Activated naive CD8-positive, alpha-beta T cell treated with anti-CD3 and anti-CD28 coated beads, Interleukin-2, amount 50 U/mL, for 16 hours (primary cell): Measurements from ENCODE around the gene STPG3.

ENCODE experiments used
- DNase-seq: peaks from one replicate; pipeline ENCODE4 v3.0.0-alpha.2; 2020; ENCODE audit warnings: low read depth, low spot score

The STPG3 gene

GRCh38 chr9:137251194-137251461, at the start of gene STPG3:
Gene STPG3 (plus strand): TSS chr9:137251286. CDS start chr9:137251287, 1 bp downstream.
- no peak for DNase-seq

GRCh38 chr9:137202966-137203365, 48.1 kb upstream of the STPG3 start:
- no peak for DNase-seq

GRCh38 chr9:137204731-137205125, 46.4 kb upstream of the STPG3 start:
- no peak for DNase-seq

- peak; percentile 91 for DNase-seq
Observed at GRCh38 chr9:137205126-137206069, 45.7 kb upstream of the STPG3 start, which contains the start of the genes NDOR1 and TMEM203. Gene NDOR1 (plus strand): TSS chr9:137205700. CDS start chr9:137205778, 78 bp downstream. Gene TMEM203 (minus strand): TSS chr9:137205648. CDS start chr9:137205414, 234 bp downstream.

DNA sequence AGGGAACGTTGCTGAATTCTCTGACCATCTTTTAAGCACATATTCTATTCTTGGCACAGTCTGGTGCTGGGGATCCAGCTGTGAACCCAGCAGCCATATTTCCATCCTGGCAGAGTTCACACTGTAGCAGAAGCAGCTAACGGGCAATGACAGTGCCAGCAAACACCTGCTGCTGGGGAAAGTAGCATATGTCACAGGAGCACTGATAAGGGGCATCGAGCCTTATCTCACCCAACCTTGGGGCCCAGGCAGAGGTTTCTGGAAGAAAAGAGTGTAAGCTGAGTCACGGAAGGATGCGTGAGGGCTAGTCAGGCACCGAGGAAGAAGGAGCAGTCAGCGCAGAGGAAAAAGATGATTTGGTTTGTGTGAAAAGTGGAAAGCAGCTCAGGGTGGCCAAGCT, 44.5 kb upstream of the STPG3 start:
- DNase-seq = no peak

- no peak for DNase-seq
Observed at GRCh38 chr9:137211532-137211931, 39.6 kb upstream of the STPG3 start.

GRCh38 chr9:137212520-137212919, 38.6 kb upstream of the STPG3 start:
- DNase-seq = no peak

GRCh38 chr9:137213160-137214060, 37.7 kb upstream of the STPG3 start:
- no peak for DNase-seq

GRCh38 chr9:137214620-137215019, 36.5 kb upstream of the STPG3 start:
- DNase-seq = no peak

GRCh38 chr9:137215196-137215986, 35.7 kb upstream of the STPG3 start:
- no peak for DNase-seq

GRCh38 chr9:137216188-137216965, 34.7 kb upstream of the STPG3 start:
- DNase-seq = no peak

DNA sequence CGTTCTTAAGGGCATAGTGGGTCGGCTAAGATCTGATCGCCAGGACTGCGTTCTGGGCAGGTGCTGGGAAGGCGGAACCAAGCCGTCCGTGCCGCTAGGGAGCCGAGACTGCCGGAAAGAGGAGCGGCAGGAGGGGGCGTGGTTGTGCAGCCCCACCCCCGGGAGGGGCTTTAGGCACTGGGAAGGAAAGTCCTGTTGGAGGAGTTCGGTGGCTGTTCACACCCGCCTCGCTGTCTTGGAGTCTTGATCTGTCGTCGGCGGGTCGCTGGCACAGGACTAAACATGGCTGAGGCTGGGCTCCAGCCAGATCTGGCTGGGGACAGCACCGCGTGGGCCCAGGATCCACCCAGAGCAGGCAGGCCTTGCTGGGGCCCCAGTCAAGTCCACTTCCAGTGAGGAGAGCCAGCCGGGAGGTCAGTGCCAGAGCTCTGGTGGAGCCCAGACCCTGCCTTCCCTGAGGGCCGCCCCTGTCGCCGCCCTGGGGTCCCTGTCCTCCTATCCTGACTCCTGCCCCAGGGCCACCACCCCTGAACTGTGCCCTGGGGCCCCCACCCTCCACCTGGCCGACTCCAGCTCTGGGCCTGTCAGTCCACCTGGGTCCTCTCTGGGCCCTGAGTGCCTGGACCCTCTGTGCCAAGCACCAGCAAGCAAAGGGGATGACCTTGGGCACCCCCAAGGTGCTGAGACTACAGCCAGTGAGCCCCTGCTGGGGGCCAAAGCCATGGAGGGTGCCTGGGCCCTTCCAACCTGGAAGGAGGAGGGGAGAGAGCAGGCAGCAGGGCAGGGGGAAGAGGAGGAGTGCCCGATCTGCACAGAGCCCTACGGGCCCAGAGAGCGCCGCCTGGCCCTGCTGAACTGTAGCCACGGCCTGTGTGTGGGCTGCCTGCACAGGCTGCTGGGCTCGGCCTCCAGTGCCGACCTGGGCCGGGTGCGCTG, 33.5 kb upstream of the STPG3 start:
- DNase-seq = no peak

GRCh38 chr9:137218212-137218753, 32.8 kb upstream of the STPG3 start:
- DNase-seq = no peak

GRCh38 chr9:137218754-137219271, 32.3 kb upstream of the STPG3 start:
- DNase-seq = no peak

- DNase-seq = no peak
Observed at GRCh38 chr9:137219757-137220316, 31.2 kb upstream of the STPG3 start.

DNA sequence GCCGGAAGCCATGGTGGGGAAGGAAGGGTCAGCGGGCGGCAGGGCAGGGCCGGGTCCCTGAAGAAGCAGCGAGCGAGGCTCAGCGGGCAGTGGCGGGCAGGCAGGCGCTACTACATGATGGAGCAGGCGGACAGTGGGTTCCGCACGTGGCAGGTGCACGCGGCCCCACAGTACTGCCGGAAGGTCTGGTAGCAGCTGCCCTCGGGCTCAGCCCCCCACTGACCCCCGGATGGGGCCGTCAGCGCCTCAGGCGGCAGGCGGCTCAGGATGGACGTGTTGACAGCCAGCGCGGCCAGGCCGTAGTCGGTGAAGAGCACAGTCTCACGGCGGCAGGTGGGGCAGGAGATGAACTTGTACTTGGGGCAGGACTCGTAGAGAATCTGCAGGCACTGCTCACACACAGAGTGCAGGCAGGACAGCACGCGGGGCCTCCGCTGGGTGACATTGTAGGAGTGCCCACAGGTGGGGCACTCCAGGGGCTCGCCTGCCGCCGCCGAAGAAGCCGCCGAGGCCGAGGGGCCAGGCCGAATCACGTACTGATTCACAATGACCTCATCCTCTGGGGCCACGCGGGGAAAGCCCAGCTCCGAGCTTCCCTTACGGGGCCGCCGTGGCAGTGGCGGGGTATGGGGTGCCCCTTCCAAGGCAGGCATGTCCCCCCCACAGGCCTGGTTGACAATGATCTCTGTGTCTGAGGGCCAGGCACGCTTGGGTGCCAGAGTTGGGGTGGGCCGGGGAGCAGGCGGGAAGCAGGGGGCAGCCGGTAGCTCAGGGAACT, 30.6 kb upstream of the STPG3 start:
- no peak for DNase-seq

DNA sequence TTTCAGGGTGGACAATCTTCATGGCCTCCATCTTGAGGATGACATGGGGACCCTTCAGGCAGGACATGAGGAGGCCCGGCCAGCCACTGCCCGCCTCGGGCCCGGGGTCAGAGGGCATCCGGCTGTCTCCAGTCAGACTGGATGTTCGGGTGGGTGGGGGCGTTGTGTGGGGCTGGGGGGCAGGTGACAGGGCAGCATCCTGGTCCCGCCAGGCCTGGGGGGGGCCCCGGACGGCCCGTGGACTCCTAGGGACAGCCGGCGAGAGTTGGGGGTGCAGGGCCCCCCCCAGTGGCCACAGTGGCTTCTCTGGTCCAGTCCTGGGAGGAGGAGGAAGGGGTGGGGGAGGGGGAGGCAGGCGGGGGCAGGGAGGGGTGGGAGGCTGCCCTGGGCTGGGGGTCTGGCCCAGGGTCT, 30.0 kb upstream of the STPG3 start:
- no peak for DNase-seq

DNA sequence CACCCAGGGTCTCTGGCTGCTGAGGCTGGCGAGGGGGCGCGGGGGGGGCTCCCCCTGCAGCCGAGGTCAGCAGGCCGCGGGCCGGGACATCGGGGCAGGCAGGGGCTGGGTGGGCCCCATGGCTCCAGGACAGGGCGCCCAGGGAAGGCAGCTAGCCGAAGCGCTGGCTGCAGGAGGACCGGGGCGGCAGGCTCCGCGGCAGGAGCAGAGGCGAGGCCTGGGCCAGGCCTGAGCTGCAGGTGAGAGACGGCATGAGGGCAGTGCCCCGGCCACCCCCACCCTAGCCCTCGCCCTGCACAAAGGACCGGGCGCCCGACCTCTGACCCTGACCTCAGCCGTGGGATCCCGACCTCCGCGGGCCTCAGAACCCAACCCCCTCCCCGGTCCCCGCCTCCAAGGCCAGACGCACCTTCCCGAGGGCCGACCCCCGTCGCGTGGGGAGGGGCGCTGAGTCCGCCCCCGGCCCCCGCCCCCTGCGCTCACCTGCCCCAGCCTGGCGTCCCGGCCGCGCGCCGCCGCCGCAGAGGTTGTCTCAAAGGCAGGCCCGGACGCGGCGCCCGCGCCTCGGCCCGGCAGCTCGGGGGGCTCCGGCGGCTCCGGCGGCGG, 29.5 kb upstream of the STPG3 start:
- no peak for DNase-seq
